Neuronal stem cell (in vitro differentiated cells): Measurements from ENCODE around the gene PARD3B.

Experiments used
- DNase-seq: peaks from one replicate; pipeline ENCODE4 v3.0.0-alpha.2; 2013; ENCODE audit warnings: low spot score
- H2AFZ ChIP-seq: one replicate; pipeline ENCODE4 v1.6.1; 2013; ENCODE audit warnings: mild to moderate bottlenecking, low read length, inconsistent platforms
- H2AK5ac ChIP-seq: 2 replicates; pipeline ENCODE4 v1.6.1; 2013; ENCODE audit warnings: low read depth, mild to moderate bottlenecking, inconsistent platforms, low read length, moderate library complexity, mixed read lengths
- H2BK120ac ChIP-seq: 2 replicates; pipeline ENCODE4 v1.6.1; 2013; ENCODE audit warnings: low read depth, mild to moderate bottlenecking, inconsistent platforms, low read length, moderate library complexity, mixed read lengths
- H2BK12ac ChIP-seq: one replicate; pipeline ENCODE4 v1.6.1; 2013; ENCODE audit warnings: low read length, inconsistent platforms
- H2BK15ac ChIP-seq: 2 replicates; pipeline ENCODE4 v1.6.1; 2013; ENCODE audit warnings: mild to moderate bottlenecking, low read length, inconsistent platforms, mixed read lengths
- H2BK5ac ChIP-seq: one replicate; pipeline ENCODE4 v1.6.1; 2013; ENCODE audit warnings: inconsistent platforms, mild to moderate bottlenecking, low read length, moderate library complexity
- H3K14ac ChIP-seq: one replicate; pipeline ENCODE4 v1.6.1; 2013; ENCODE audit warnings: low read length, inconsistent platforms
- H3K18ac ChIP-seq: 2 replicates; pipeline ENCODE4 v1.6.1; 2013; ENCODE audit warnings: low read length, inconsistent platforms
- H3K23ac ChIP-seq: 2 replicates; pipeline ENCODE4 v1.6.1; 2013; ENCODE audit warnings: low read depth, mild to moderate bottlenecking, mixed read lengths, low read length, inconsistent platforms; ENCODE audit not compliant: poor library complexity
- H3K27ac ChIP-seq: replicated peaks from 3 replicates; pipeline ENCODE4 v1.5.1; 2013; ENCODE audit warnings: low read length, inconsistent platforms
- H3K27me3 ChIP-seq, 3 experiments: 2 replicates each; pipeline ENCODE4 v1.6.1; 2013; ENCODE audit warnings: low read length in 3 of 3, mild to moderate bottlenecking in 2 of 3, inconsistent platforms in 1 of 3, low read depth in 1 of 3, mixed read lengths in 1 of 3, moderate library complexity in 1 of 3; ENCODE audit not compliant: control insufficient read depth in 3 of 3, insufficient read depth in 3 of 3
- H3K36me3 ChIP-seq, 2 donors: replicated peaks in 1 of 2; 2 replicates each; pipeline ENCODE4 v1.6.1; 2013; ENCODE audit warnings: low read length in 2 of 2; ENCODE audit not compliant: control insufficient read depth in 2 of 2, insufficient read depth in 2 of 2
- H3K4ac ChIP-seq: 2 replicates; pipeline ENCODE4 v1.6.1; 2013; ENCODE audit warnings: inconsistent platforms, mild to moderate bottlenecking, low read length, moderate library complexity
- H3K4me1 ChIP-seq, 2 donors: 1 replicate in 1 of 2; 2 replicates in 1 of 2; pipeline ENCODE4 v1.6.1; 2013; ENCODE audit warnings: low read length in 2 of 2, low read depth in 1 of 2; ENCODE audit not compliant: control insufficient read depth in 2 of 2, insufficient read depth in 1 of 2
- H3K4me2 ChIP-seq: one replicate; pipeline ENCODE4 v1.6.1; 2013; ENCODE audit warnings: mild to moderate bottlenecking, low read length, inconsistent platforms; ENCODE audit not compliant: insufficient read depth, poor library complexity, severe bottlenecking
- H3K4me3 ChIP-seq, 2 donors: 2 replicates each; pipeline ENCODE4 v1.5.1; 2013; ENCODE audit warnings: low read length in 2 of 2, mild to moderate bottlenecking in 2 of 2, inconsistent platforms in 1 of 2, moderate library complexity in 1 of 2
- H3K79me1 ChIP-seq: one replicate; pipeline ENCODE4 v1.6.1; 2013; ENCODE audit warnings: low read depth, mild to moderate bottlenecking, inconsistent platforms, low read length, moderate library complexity
- H3K9ac ChIP-seq: one replicate; pipeline ENCODE4 v1.6.1; 2013; ENCODE audit warnings: mild to moderate bottlenecking, low read depth, low read length, inconsistent platforms; ENCODE audit not compliant: poor library complexity
- H3K9me3 ChIP-seq, 2 donors: replicated peaks in 1 of 2; 2 replicates each; pipeline versions ENCODE3 to v1.6.1; 2013; ENCODE audit warnings: low read length in 2 of 2, mild to moderate bottlenecking in 2 of 2, inconsistent platforms in 1 of 2, low read depth in 1 of 2, mixed read lengths in 1 of 2, moderate library complexity in 1 of 2; ENCODE audit not compliant: control insufficient read depth in 2 of 2, insufficient read depth in 1 of 2
- H4K8ac ChIP-seq: one replicate; pipeline ENCODE4 v1.6.1; 2013; ENCODE audit warnings: low read depth, mild to moderate bottlenecking, inconsistent platforms, low read length, moderate library complexity
- H4K91ac ChIP-seq: one replicate; pipeline ENCODE4 v1.6.1; 2013; ENCODE audit warnings: low read length, low read depth, mild to moderate bottlenecking, inconsistent platforms; ENCODE audit not compliant: poor library complexity
- WGBS, 2 donors: extraction: QIAGEN DNeasy Blood & Tissue Kit; methylation state at CpG; one replicate each; pipeline ENCODE4 v1.1.7; 2013; ENCODE audit warnings: missing lambda C conversion rate in 2 of 2, mixed read lengths in 1 of 2; ENCODE audit not compliant: insufficient read length in 2 of 2, insufficient replicate concordance in 1 of 2; ENCODE audit errors: extremely low coverage in 2 of 2; 5-methylcytosine and 5-hydroxymethylcytosine counted together

The PARD3B gene

GRCh38 chr2:205014201-205014600 is 468.9 kb downstream of the PARD3B start:
- H3K36me3 ChIP-seq, result no peaks in the 10 kb centered on the region
- H3K9ac ChIP-seq, result no peak overlapping the region
- H3K9me3 ChIP-seq, result no peaks in the 10 kb centered on the region
- peaks cover 0 to 8% of the 10 kb centered on the region in 2 donors for H3K4me1 ChIP-seq
- no peak overlapping the region for H2BK15ac ChIP-seq
- H3K27ac ChIP-seq, result no peak overlapping the region
- no peak overlapping the region for H4K8ac ChIP-seq
- H3K23ac ChIP-seq, result no peak overlapping the region
- no peak overlapping the region for H3K18ac ChIP-seq
- no peak overlapping the region for H2BK12ac ChIP-seq
- H3K14ac ChIP-seq, result no peak overlapping the region
- no peak overlapping the region for H4K91ac ChIP-seq
- H3K27me3 ChIP-seq, result no peaks in the 10 kb centered on the region
- no peak overlapping the region for H2BK120ac ChIP-seq
- H3K79me1 ChIP-seq, result no peaks in the 10 kb centered on the region
- no CpG with 5 or more reads among the region's 2 CpGs for WGBS, 2 donors
- H2AFZ ChIP-seq, result no peak overlapping the region
- H2BK5ac ChIP-seq, result no peak overlapping the region
- no peak overlapping the region for H2AK5ac ChIP-seq
- H3K4ac ChIP-seq, result no peak overlapping the region
- H3K4me2 ChIP-seq, result no peak overlapping the region
- no peak overlapping the region for H3K4me3 ChIP-seq
- no peak for DNase-seq

GRCh38 chr2:205017381-205017780 is 472.1 kb downstream of the PARD3B start:
- H2AFZ ChIP-seq, result no peak overlapping the region

DNA sequence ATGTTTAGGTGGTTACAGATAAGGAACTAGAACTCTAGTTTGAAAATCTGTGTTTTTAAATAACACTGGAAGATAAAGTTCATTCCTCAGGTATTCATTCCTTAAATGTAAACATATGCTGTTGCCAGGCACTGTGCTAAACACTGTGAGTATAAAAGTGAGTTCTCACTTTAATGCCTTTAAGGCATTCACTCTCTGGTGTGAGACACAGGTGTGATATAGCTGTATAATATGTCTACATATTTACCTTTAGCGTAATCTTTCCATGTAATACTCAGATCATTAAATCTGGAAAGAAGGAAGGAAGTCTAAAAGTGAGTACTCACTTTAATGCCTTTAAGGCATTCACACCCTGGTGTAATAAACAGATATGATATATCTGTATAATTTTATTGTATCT is 472.6 kb downstream of the PARD3B start:
- Histone ChIP-seq H3K9me3 (peaks cover 0 to 5% of the 10 kb centered on the region in 2 donors), H3K4me1 (peaks cover 0 to 5% of the 10 kb centered on the region in 2 donors), H4K8ac (no peak overlapping the region), H3K14ac (no peak overlapping the region), H3K18ac (no peak overlapping the region), H2BK120ac (no peak overlapping the region), H3K27me3 (no peaks in the 10 kb centered on the region), H2BK15ac (no peak overlapping the region), H3K36me3 (no peaks in the 10 kb centered on the region), H3K4me3 (no peak overlapping the region), H3K23ac (no peak overlapping the region), H3K4ac (no peak overlapping the region), H4K91ac (no peak overlapping the region), H3K4me2 (no peak overlapping the region), H2BK12ac (no peak overlapping the region), H3K79me1 (no peaks in the 10 kb centered on the region), H2AFZ (no peak overlapping the region), H2BK5ac (no peak overlapping the region), H3K9ac (no peak overlapping the region), H2AK5ac (no peak overlapping the region), H3K27ac (no peak overlapping the region)
- no CpG with 5 or more reads among the region's 1 CpG for WGBS, 2 donors
- no peak for DNase-seq

More at GRCh38 chr2:205017381-205017780, 472.1 kb downstream of the PARD3B start:
- H4K91ac ChIP-seq, result no peak overlapping the region
- no peak overlapping the region for H2BK120ac ChIP-seq
- H3K4me3 ChIP-seq, result no peak overlapping the region
- no peak for DNase-seq
- H2AK5ac ChIP-seq, result no peak overlapping the region
- peaks cover 0 to 5% of the 10 kb centered on the region in 2 donors for H3K9me3 ChIP-seq
- H2BK5ac ChIP-seq, result no peak overlapping the region
- no peak overlapping the region for H3K18ac ChIP-seq
- H3K4ac ChIP-seq, result no peak overlapping the region
- H3K36me3 ChIP-seq, result no peaks in the 10 kb centered on the region
- H3K4me2 ChIP-seq, result no peak overlapping the region
- H3K9ac ChIP-seq, result no peak overlapping the region
- no peak overlapping the region for H2BK15ac ChIP-seq
- peaks cover 0 to 5% of the 10 kb centered on the region in 2 donors for H3K4me1 ChIP-seq
- H4K8ac ChIP-seq, result no peak overlapping the region
- no peaks in the 10 kb centered on the region for H3K79me1 ChIP-seq
- no peak overlapping the region for H2BK12ac ChIP-seq
- no peak overlapping the region for H3K14ac ChIP-seq
- H3K23ac ChIP-seq, result no peak overlapping the region
- H3K27me3 ChIP-seq, result no peaks in the 10 kb centered on the region
- no CpG with 5 or more reads among the region's 2 CpGs for WGBS, 2 donors
- no peak overlapping the region for H3K27ac ChIP-seq

DNA sequence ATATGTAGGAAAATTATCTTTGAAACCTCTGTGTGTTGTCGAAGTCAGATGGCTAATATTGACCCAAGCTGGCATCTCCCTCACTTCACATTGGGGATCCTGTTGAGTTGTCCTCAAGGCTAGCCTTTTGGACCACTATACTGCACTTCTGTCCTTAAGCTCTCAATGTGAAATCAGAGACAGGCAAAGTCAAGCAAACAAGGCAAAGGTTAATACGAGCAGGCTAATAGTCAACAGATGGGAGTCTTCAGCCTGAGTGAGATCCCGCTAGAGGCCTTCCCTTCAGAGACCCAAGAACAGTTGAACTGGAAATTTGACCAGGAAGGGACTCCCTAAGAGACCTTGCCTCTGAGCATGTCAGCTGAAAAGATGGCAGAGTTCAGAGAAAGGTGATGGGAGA is 475.4 kb downstream of the PARD3B start:
- no peak overlapping the region for H3K4me3 ChIP-seq

More for the DNA sequence above, 475.4 kb downstream of the PARD3B start:
- no peak overlapping the region for H3K23ac ChIP-seq
- no peak overlapping the region for H2BK5ac ChIP-seq
- no peak overlapping the region for H3K27ac ChIP-seq
- peaks cover 0 to 5% of the 10 kb centered on the region in 2 donors for H3K9me3 ChIP-seq
- no peak overlapping the region for H3K4me2 ChIP-seq
- H4K8ac ChIP-seq, result no peak overlapping the region
- no peak overlapping the region for H3K9ac ChIP-seq
- H2AFZ ChIP-seq, result no peak overlapping the region
- no peak overlapping the region for H2BK15ac ChIP-seq
- no peak overlapping the region for H2BK120ac ChIP-seq
- no peak overlapping the region for H4K91ac ChIP-seq
- H3K4ac ChIP-seq, result no peak overlapping the region
- H3K79me1 ChIP-seq, result no peaks in the 10 kb centered on the region
- WGBS, 2 donors, result no CpG with 5 or more reads among the region's 3 CpGs
- DNase-seq, result no peak
- H2BK12ac ChIP-seq, result no peak overlapping the region
- H3K36me3 ChIP-seq, result no peaks in the 10 kb centered on the region
- no peak overlapping the region for H2AK5ac ChIP-seq
- no peak overlapping the region for H3K18ac ChIP-seq
- no peaks in the 10 kb centered on the region for H3K27me3 ChIP-seq
- no peak overlapping the region for H3K14ac ChIP-seq
- peaks cover 2 to 11% of the 10 kb centered on the region in 2 donors for H3K4me1 ChIP-seq
